Measurements from ENCODE around the gene MAFF. TPM values are rescaled to one million over a fixed set of nuclear protein-coding genes. Genes with fewer than 3 reads are reported as not detected.

The MAFF gene
- total RNA-seq, 1 donor from 2014 or later = 4.7 TPM

DNA sequence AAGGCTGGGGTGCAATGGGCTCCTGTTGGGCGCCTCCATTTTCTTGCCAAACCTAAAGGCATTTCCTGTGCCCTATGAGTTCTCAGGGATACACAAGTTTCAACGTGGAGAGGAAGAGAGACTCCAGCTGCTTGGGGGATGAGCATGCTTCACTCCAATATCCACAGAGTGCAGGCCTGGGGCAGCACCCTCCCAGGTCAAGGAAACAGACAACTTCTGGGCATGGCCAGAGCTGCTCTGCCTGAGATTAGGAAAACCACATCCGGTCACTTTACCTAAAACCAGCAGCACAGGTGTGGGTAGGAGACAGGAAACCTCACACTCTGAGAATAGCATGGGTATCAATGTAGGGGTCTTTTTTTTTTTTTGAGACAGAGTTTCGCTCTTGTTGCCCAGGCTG, 42.3 kb downstream of the MAFF start:
- peak overlapping the region; percentile 70 for H3K27ac ChIP-seq (replicated peaks)
- TF ChIP-seq, protein P1, sequence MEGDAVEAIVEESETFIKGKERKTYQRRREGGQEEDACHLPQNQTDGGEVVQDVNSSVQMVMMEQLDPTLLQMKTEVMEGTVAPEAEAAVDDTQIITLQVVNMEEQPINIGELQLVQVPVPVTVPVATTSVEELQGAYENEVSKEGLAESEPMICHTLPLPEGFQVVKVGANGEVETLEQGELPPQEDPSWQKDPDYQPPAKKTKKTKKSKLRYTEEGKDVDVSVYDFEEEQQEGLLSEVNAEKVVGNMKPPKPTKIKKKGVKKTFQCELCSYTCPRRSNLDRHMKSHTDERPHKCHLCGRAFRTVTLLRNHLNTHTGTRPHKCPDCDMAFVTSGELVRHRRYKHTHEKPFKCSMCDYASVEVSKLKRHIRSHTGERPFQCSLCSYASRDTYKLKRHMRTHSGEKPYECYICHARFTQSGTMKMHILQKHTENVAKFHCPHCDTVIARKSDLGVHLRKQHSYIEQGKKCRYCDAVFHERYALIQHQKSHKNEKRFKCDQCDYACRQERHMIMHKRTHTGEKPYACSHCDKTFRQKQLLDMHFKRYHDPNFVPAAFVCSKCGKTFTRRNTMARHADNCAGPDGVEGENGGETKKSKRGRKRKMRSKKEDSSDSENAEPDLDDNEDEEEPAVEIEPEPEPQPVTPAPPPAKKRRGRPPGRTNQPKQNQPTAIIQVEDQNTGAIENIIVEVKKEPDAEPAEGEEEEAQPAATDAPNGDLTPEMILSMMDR (IDR thresholded peaks at IDR 0.05; ENCODE audit: borderline replicate concordance) = no peak
- H3K4me3 ChIP-seq = no peak overlapping the region
- intact Hi-C loops (cut with micrococcal nuclease) = no loop called here
- H3K36me3 ChIP-seq = peaks cover 41% of the 10 kb centered on the region
- H3K4me1 ChIP-seq = peaks cover 72% of the 10 kb centered on the region
- no peaks in the 10 kb centered on the region for H3K27me3 ChIP-seq (ENCODE audit: low read depth)
- H3K9me3 ChIP-seq (replicated peaks) = no peaks in the 10 kb centered on the region
- no peak for DNase-seq

DNA sequence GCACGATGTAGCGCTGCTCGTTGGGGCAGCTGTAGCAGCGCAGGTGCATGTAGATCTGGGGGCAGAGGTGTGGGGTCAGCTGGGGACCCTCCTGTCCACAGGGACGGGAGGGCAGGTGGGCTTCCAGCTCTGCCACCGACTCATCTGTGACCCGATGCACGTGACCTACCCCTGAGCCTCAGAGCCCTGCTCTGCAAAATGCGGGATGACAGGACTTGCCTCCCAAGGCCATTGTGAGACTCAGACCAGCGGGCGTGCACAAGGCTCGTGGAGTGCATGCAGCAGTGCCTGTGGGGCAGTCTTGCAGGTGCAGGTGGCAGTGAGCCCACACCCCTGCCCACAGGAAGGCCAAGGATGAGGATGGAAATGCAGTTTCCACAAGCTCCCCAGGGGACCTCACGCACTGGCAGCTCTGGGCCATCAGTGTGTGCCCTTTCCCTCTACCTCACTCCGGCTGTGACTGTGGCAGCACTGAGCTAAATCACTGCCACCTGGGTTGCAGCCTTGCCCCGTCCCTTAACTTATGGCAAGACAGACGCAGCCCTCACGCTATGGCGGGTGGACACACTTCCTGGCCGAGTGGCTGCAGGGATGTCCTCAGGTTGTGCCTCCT, 44.4 kb downstream of the MAFF start:
- H3K4me1 ChIP-seq = peaks cover 69% of the 10 kb centered on the region

DNA sequence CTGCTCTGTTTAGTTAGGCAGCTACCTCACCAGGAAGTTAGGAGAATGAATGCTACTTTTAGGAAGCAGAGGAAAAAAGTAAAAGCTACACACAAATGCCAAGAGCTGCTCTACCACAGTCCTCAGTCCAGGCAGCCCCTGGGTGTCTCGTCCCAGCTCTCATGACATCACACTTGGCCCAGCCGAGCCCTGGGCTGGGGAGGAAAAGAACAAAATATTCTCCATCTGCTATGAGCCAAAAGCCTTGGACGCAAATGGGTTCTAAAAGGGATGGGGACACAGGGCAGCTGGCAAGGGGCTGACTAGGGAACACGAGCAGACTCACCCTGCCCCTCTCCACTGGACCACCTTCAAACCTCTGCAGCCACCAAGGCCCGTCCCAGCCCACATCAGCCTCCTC, 44.9 kb downstream of the MAFF start:
- peak overlapping the region; percentile 79 for H3K27ac ChIP-seq (replicated peaks)
- intact Hi-C loops (cut with micrococcal nuclease) = no loop called here
- peaks cover 4% of the 10 kb centered on the region for H3K9me3 ChIP-seq (replicated peaks)
- TF ChIP-seq, protein P1 (IDR thresholded peaks at IDR 0.05; ENCODE audit: borderline replicate concordance) = no peak
- H3K36me3 ChIP-seq = peaks cover 41% of the 10 kb centered on the region
- DNase-seq = peak; percentile 66
- peaks cover 71% of the 10 kb centered on the region for H3K4me1 ChIP-seq
- no peaks in the 10 kb centered on the region for H3K27me3 ChIP-seq (ENCODE audit: low read depth)
- no peak overlapping the region for H3K4me3 ChIP-seq

More for the DNA sequence above, 44.4 kb downstream of the MAFF start:
- peaks cover 41% of the 10 kb centered on the region for H3K36me3 ChIP-seq
- intact Hi-C loops (cut with micrococcal nuclease) = no loop called here
- peak overlapping the region; percentile 79 for H3K27ac ChIP-seq (replicated peaks)
- no peak for DNase-seq
- peaks cover 4% of the 10 kb centered on the region for H3K9me3 ChIP-seq (replicated peaks)
- TF ChIP-seq, protein P1 (IDR thresholded peaks at IDR 0.05; ENCODE audit: borderline replicate concordance) = no peak
- no peaks in the 10 kb centered on the region for H3K27me3 ChIP-seq (ENCODE audit: low read depth)
- no peak overlapping the region for H3K4me3 ChIP-seq

DNA sequence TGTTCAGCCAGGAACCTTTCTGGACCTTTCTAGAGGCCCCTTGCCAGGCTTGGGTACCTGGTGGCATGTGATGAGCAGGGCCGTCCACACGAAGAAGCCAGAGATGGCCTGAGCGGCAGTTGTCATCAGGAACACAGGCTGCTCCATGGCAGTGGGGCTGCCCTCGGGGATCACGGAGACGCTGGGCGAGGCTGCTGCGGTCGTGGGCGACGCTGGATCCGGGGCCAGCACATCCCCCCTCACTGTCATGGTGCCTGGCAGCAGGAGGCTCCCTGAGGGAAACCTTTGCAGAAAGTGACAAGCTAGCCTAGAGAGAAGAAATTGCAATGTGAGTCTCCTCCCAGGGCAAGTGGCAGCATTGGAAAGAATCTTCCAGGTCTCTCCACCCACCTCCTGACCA, 45.9 kb downstream of the MAFF start:
- H3K27ac ChIP-seq (replicated peaks) = peak overlapping the region; percentile 79
- no peaks in the 10 kb centered on the region for H3K27me3 ChIP-seq (ENCODE audit: low read depth)
- H3K36me3 ChIP-seq = peaks cover 41% of the 10 kb centered on the region
- TF ChIP-seq, protein P1 (IDR thresholded peaks at IDR 0.05; ENCODE audit: borderline replicate concordance) = no peak
- peaks cover 4% of the 10 kb centered on the region for H3K9me3 ChIP-seq (replicated peaks)
- intact Hi-C loops (cut with micrococcal nuclease) = no loop called here
- no peak for DNase-seq
- no peak overlapping the region for H3K4me3 ChIP-seq
- H3K4me1 ChIP-seq = peaks cover 76% of the 10 kb centered on the region

DNA sequence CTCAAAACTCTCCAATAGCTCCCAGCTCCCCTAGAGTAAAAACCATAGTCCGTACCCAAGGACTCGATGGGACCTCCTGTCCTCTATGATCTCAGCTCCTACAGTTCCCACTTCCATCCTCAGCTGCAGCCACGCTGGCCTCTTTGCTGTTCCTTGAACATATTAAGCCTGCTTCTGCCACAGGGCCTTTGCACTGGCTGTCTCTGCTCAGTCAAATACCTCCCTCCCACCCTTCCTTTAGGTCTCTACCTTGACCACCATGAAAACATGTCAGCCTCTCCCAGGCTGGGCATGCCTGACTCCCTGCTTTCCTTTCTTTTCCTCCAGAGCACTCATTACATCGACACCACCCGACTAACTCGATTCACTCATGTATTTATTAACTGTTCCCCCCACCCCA, 46.5 kb downstream of the MAFF start:
- Histone ChIP-seq H3K36me3 (peaks cover 38% of the 10 kb centered on the region), H3K9me3 (replicated peaks) (peaks cover 4% of the 10 kb centered on the region), H3K27me3 (ENCODE audit: low read depth) (no peaks in the 10 kb centered on the region), H3K27ac (replicated peaks) (no peak overlapping the region), H3K4me3 (no peak overlapping the region), H3K4me1 (peaks cover 71% of the 10 kb centered on the region)
- TF ChIP-seq, protein P1 (IDR thresholded peaks at IDR 0.05; ENCODE audit: borderline replicate concordance) = no peak
- DNase-seq = no peak
- intact Hi-C loops (cut with micrococcal nuclease) = no loop called here
